IMR-90 (cell line): ENCODE results near the gene ZNF221. TPM values are rescaled to one million over a fixed set of nuclear protein-coding genes. Genes with fewer than 3 reads are reported as not detected.

ENCODE experiments used
- ATAC-seq: fragments of 200-7000 bp; cut with Tn5 transposase; 2 replicates; pipeline ENCODE4 v1.9.1; 2020; ENCODE audit warnings: low read depth, mild to moderate bottlenecking, moderate library complexity
- BruUV-seq: library from RNA; stranded (reverse); fragments of 400-500 nt; replicated peaks from 2 replicates; lab custom pipeline; 2021; lab: Mats Ljungman, UMichigan
- CTCF ChIA-PET: fragments of 300-600 bp; formaldehyde crosslinking; extraction: SDS; loops from one replicate; lab custom pipeline; 2021; ENCODE audit warnings: antibody characterized with exemption; lab: Yijun Ruan, JAX
- POLR2A ChIA-PET: fragments of 300-600 bp; sonication (Branson Sonifier 250); formaldehyde crosslinking; loops from one replicate; lab custom pipeline; 2022; ENCODE audit warnings: antibody characterized with exemption; ENCODE audit not compliant: unreplicated experiment; lab: Charles Lee
- DNase-seq: peaks from one replicate; pipeline ENCODE4 v3.0.0; 2013
- H2AFZ ChIP-seq: replicated peaks from 2 replicates; pipeline ENCODE3; 2013; ENCODE audit warnings: low read length, mild to moderate bottlenecking; ENCODE audit not compliant: poor library complexity
- H2AK5ac ChIP-seq: 2 replicates; pipeline ENCODE4 v1.6.1; 2013; ENCODE audit warnings: low read depth, low read length, inconsistent platforms
- H2AK9ac ChIP-seq: replicated peaks from 2 replicates; pipeline ENCODE3; 2013; ENCODE audit warnings: mild to moderate bottlenecking, low read depth, low read length, moderate library complexity; ENCODE audit not compliant: poor library complexity
- H2BK120ac ChIP-seq: 2 replicates; pipeline ENCODE4 v1.6.1; 2013; ENCODE audit warnings: low read depth, low read length, inconsistent platforms
- H2BK15ac ChIP-seq: 3 replicates; pipeline ENCODE4 v1.6.1; 2013; ENCODE audit warnings: low read depth, low read length, inconsistent platforms
- H2BK20ac ChIP-seq: 2 replicates; pipeline ENCODE4 v1.6.1; 2013; ENCODE audit warnings: low read depth, mild to moderate bottlenecking, inconsistent platforms, low read length, moderate library complexity
- H2BK5ac ChIP-seq: 2 replicates; pipeline ENCODE4 v1.6.1; 2013; ENCODE audit warnings: mild to moderate bottlenecking, low read depth, low read length, inconsistent platforms; ENCODE audit not compliant: poor library complexity, severe bottlenecking
- H3K14ac ChIP-seq: replicated peaks from 2 replicates; pipeline ENCODE4 v1.6.1; 2013; ENCODE audit warnings: low read depth, low read length, inconsistent platforms
- H3K18ac ChIP-seq: 2 replicates; pipeline ENCODE4 v1.6.1; 2013; ENCODE audit warnings: low read depth, low read length, control low read depth
- H3K23ac ChIP-seq: 2 replicates; pipeline ENCODE4 v1.6.1; 2013; ENCODE audit warnings: low read depth, low read length, inconsistent platforms
- H3K27ac ChIP-seq: 2 replicates; pipeline ENCODE4 v1.5.1; 2013; ENCODE audit warnings: mild to moderate bottlenecking, control low read depth, low read length; ENCODE audit not compliant: insufficient read depth
- H3K27me3 ChIP-seq: 2 replicates; pipeline ENCODE4 v1.6.1; 2013; ENCODE audit warnings: low read length; ENCODE audit not compliant: control insufficient read depth, insufficient read depth
- H3K36me3 ChIP-seq: 2 replicates; pipeline ENCODE4 v1.6.1; 2013; ENCODE audit warnings: low read length, mixed read lengths; ENCODE audit not compliant: control insufficient read depth, insufficient read depth
- H3K4ac ChIP-seq: 2 replicates; pipeline ENCODE4 v1.6.1; 2013; ENCODE audit warnings: low read depth, low read length, inconsistent platforms
- H3K4me1 ChIP-seq: 2 replicates; pipeline ENCODE4 v1.6.1; 2013; ENCODE audit warnings: low read length, mixed read lengths; ENCODE audit not compliant: control insufficient read depth, insufficient read depth
- H3K4me2 ChIP-seq: 2 replicates; pipeline ENCODE4 v1.6.1; 2013; ENCODE audit warnings: low read depth, mild to moderate bottlenecking, control low read depth, low read length, moderate library complexity
- H3K4me3 ChIP-seq: 2 replicates; pipeline ENCODE4 v1.5.1; 2013; ENCODE audit warnings: low read depth, mild to moderate bottlenecking, control low read depth, low read length, moderate library complexity; ENCODE audit not compliant: insufficient read depth
- H3K56ac ChIP-seq: 2 replicates; pipeline ENCODE4 v1.6.1; 2013; ENCODE audit warnings: low read length, inconsistent platforms; ENCODE audit not compliant: insufficient read depth; ENCODE audit errors: extremely low read depth
- H3K79me1 ChIP-seq, 2 experiments: 2 replicates each; pipeline ENCODE4 v1.6.1; 2013; ENCODE audit warnings: low read length in 2 of 2, inconsistent platforms in 1 of 2, low read depth in 1 of 2
- H3K9ac ChIP-seq: 2 replicates; pipeline ENCODE4 v1.6.1; 2013; ENCODE audit warnings: low read depth, low read length, control low read depth
- H3K9me1 ChIP-seq: 2 replicates; pipeline ENCODE4 v1.6.1; 2013; ENCODE audit warnings: low read length, inconsistent platforms; ENCODE audit not compliant: insufficient read depth
- H3K9me3 ChIP-seq: 2 replicates; pipeline ENCODE4 v1.6.1; 2013; ENCODE audit warnings: low read length; ENCODE audit not compliant: control insufficient read depth, insufficient read depth
- H4K20me1 ChIP-seq: 2 replicates; pipeline ENCODE4 v1.6.1; 2013; ENCODE audit warnings: low read length, inconsistent platforms; ENCODE audit not compliant: insufficient read depth
- H4K5ac ChIP-seq: 2 replicates; pipeline ENCODE4 v1.6.1; 2013; ENCODE audit warnings: mild to moderate bottlenecking, low read depth, low read length, control low read depth
- H4K8ac ChIP-seq, 2 experiments: 2 replicates each; pipeline ENCODE4 v1.6.1; 2013; ENCODE audit warnings: low read depth in 2 of 2, low read length in 2 of 2, control low read depth in 1 of 2, inconsistent platforms in 1 of 2
- H4K91ac ChIP-seq: 2 replicates; pipeline ENCODE4 v1.6.1; 2013; ENCODE audit warnings: low read depth, low read length, inconsistent platforms; ENCODE audit not compliant: insufficient read depth
- CEBPB ChIP-seq: IDR thresholded peaks from 2 replicates; pipeline ENCODE4 v1.6.1; 2012; ENCODE audit warnings: low read depth, low read length, improper control_type of control experiment
- RAD21 ChIP-seq: IDR thresholded peaks from 2 replicates; pipeline ENCODE4 v1.6.1; 2012; ENCODE audit warnings: low read length, improper control_type of control experiment
- WGBS, 2 experiments: methylation state at CpG; one replicate each; pipeline versions ENCODE4 v1.1.5 to v1.1.7; 2013; ENCODE audit warnings: missing lambda C conversion rate in 2 of 2; ENCODE audit not compliant: insufficient read length in 1 of 2; ENCODE audit errors: extremely low coverage in 2 of 2; 5-methylcytosine and 5-hydroxymethylcytosine counted together
- dilution Hi-C: fragments of 300-500 bp; cut with HindIII; formaldehyde crosslinking; loops from one replicate; pipeline ENCODE4 v1.14.3; 2018; ENCODE audit warnings: low sequenced_read_pairs; ENCODE audit not compliant: unreplicated experiment
- in situ Hi-C: fragments of 300-500 bp; cut with MboI; formaldehyde crosslinking; loops from 3 replicates; pipeline ENCODE4 v1.14.3; 2019; ENCODE audit warnings: low sequenced_read_pairs, inconsistent platforms, mixed read lengths
- intact Hi-C: fragments of 100-400 bp; cut with micrococcal nuclease; formaldehyde crosslinking; loops from 2 replicates; pipeline ENCODE4 v1.10.0; 2022
- polyA plus RNA-seq, 3 experiments: library from polyadenylated mRNA; depleted of rRNA; stranded (reverse); fragments of >200 nt; gene quantifications; 2 replicates each; pipeline ENCODE4 v1.2.3, GENCODE V29; 2012; ENCODE audit warnings: low replicate concordance in 1 of 3
- total RNA-seq: library from RNA; depleted of rRNA; stranded (reverse); fragments of >200 nt; gene quantifications from 2 replicates; pipeline ENCODE4 v1.2.3, GENCODE V29; 2012
- TF ChIP-seq, protein P1 (sequence below): fragments of 150-350 bp; IDR thresholded peaks from 2 replicates; pipeline ENCODE4 v1.6.1; 2016; ENCODE audit warnings: low read depth, mild to moderate bottlenecking, low read length, moderate library complexity, borderline replicate concordance

The ZNF221 gene
- total and polyA plus RNA-seq, 2 of the 4 experiments (the other 2 are of a cell fraction): 1.0 to 10.6 TPM

GRCh38 chr19:43957891-43958290, 6.9 kb downstream of the ZNF221 start:
- Histone ChIP-seq H3K4me2 (no peak overlapping the region), H2AFZ (no peak overlapping the region), H4K8ac (no peak overlapping the region), H3K4me1 (peaks cover 2% of the 10 kb centered on the region; the same call in 1 of the 2 replicates), H2AK9ac (no peak overlapping the region), H3K27ac (peak overlapping the region; percentile 24; the same call in 1 of the 2 replicates), H2BK15ac (no peak overlapping the region), H2BK20ac (no peak overlapping the region), H3K4me3 (no peak overlapping the region), H3K4ac (no peak overlapping the region), H3K79me1 (peaks cover 8 to 21% of the 10 kb centered on the region in 2 experiments; a peak in 1 of 4 replicates), H3K36me3 (peaks cover 12% of the 10 kb centered on the region), H3K27me3 (no peaks in the 10 kb centered on the region), H2AK5ac (no peak overlapping the region), H3K23ac (no peak overlapping the region), H3K18ac (no peak overlapping the region), H3K56ac (no peak overlapping the region), H3K9ac (no peak overlapping the region), H3K9me1 (no peaks in the 10 kb centered on the region), H3K9me3 (peaks cover 32% of the 10 kb centered on the region), H2BK120ac (no peak overlapping the region), H4K91ac (no peak overlapping the region), H3K14ac (no peak overlapping the region), H4K5ac (no peak overlapping the region), H2BK5ac (no peak overlapping the region), H4K20me1 (no peaks in the 10 kb centered on the region)
- intact Hi-C loops: no loop called here
- TF ChIP-seq, protein P1, sequence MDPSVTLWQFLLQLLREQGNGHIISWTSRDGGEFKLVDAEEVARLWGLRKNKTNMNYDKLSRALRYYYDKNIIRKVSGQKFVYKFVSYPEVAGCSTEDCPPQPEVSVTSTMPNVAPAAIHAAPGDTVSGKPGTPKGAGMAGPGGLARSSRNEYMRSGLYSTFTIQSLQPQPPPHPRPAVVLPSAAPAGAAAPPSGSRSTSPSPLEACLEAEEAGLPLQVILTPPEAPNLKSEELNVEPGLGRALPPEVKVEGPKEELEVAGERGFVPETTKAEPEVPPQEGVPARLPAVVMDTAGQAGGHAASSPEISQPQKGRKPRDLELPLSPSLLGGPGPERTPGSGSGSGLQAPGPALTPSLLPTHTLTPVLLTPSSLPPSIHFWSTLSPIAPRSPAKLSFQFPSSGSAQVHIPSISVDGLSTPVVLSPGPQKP: no peak
- TF ChIP-seq RAD21: no peak
- peak; percentile 98 for TF ChIP-seq CEBPB
- in situ Hi-C loops: no loop called here
- DNase-seq (peak; percentile 89), ATAC-seq (peak; percentile 84)
- WGBS, 2 experiments: no CpG with 5 or more reads among the region's 3 CpGs
- no TSS peak for BruUV-seq
- ChIA-PET POLR2A (no interaction called here), CTCF (no interaction called here)
- dilution Hi-C loops: no loop called here
